HG03196 (cell line): ENCODE data around the gene MTA1.

Experiments used
- ATAC-seq: cut with Tn5 transposase; IDR thresholded peaks from one replicate; pipeline ENCODE4 v1.9.1; 2021; ENCODE audit not compliant: unreplicated experiment

Gene MTA1

DNA sequence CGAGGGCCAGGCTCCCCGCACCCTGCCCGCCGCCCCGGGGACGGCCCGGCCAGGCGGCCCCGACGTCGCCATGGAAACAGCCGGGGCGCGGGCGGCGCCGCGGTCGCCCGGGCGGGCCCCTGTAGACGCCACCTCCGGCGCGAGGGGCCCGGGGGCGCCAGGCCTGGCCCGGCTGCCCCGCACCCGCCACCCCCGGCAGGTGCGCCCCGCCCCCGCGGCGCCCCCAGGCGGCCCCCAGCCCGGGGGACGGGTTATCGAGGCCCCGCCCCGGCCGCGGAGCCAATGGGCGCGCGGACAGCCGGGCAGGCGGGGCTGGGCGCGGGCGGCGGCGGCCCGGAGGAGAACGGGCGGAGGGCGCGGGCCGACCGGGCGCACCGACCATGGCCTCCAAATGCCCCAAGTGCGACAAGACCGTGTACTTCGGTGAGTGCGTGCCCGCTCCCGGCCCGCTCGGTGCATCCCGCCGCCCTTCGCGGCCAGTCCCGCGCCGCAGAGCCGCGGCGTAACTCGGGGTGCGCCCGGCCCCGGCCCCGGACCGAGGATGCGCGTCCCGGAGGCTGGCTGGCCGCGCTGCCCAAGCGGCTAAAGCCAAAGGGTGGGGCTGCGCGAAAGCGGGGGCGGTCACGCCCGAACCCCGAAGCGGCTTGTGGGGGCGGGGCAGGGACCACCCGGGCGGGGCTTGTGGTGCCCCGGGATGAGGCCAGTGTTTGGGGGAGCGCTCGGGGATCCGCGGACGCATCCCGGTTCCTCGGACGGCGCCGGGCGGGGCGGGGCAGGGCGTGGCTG is 55.0 kb downstream of the MTA1 start, which contains the start of gene CRIP2:
TSS of gene CRIP2 (plus strand) at position 339 of the 786 bp plus-strand sequence. CDS start at position 381, 42 bp downstream.
- no peak for ATAC-seq

DNA sequence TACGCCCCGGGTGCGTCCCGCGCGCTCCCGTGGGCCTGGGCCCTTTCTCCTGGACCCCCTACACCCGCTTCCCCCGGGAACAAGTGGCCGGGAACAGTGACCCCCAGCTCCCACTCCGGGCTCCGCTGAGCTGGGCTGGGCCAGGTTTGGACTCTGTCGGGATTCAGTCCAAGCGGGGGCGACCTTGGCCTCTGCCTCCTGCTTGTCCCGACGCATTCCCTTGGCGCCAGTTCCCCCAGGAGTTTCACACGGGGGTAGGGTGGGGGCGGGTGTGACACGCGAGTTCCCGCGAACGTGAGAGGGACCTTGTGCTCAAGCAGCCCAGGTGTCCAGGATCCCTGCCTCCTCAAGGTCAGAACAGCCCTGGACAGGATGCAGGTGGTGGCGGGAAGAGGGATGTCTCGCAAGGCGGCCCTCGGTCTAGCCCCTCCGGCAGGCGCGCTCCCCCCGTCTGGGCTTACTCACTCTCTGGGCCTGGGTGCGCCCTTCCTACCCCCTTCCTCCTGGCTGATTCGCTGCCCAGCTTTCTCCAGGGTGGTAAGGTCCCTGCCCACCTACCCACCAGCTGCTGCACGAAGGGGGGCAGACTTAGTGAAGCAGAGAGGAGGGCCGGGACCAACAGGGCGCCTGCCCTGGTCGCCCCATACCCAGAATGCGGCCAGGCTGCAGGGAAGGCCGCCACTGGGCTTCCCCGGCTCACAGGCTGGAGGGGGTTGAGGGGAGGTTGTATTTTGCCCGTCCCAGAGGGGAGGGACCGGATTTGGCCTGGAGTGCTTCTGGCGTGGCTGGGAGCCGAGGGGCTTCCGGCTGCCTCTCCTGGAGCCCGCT is 55.9 kb downstream of the MTA1 start:
- no peak for ATAC-seq

DNA sequence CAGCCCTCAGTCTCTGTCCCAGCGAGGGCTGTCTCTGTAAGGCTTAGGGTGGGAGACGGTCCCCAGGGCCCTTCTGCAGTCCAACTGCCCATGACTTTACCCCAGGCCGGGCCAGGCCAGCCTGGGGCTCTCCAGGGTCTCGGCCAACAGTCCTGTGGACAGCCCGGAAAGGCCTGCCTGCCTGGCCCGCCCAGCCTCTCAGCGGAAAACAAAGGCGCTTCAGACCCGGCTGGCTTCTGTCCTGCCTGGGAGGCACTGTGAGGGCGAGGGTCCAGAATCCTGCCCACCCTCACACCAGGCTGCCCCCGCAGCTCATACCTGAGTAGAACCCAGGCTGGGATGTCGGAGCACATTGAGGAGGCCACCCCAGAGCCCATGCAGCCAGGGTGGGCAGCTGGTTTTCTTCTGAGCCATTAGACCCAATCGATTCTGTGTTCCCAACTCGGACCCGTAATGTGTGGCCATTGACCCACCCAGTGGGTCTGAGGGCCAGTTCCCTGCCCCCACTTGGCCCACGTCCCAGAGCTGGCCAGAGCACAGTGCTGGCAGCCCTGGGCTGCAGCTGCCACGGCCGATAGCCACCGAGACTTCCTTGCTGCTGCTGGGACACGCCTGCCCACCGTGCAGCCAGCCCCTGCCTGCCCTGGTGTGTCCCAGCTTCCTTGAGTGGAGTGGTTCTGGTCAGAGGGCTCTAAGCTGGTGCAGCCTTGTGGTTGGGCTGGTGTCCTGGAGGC is 56.6 kb downstream of the MTA1 start:
- ATAC-seq: no peak

DNA sequence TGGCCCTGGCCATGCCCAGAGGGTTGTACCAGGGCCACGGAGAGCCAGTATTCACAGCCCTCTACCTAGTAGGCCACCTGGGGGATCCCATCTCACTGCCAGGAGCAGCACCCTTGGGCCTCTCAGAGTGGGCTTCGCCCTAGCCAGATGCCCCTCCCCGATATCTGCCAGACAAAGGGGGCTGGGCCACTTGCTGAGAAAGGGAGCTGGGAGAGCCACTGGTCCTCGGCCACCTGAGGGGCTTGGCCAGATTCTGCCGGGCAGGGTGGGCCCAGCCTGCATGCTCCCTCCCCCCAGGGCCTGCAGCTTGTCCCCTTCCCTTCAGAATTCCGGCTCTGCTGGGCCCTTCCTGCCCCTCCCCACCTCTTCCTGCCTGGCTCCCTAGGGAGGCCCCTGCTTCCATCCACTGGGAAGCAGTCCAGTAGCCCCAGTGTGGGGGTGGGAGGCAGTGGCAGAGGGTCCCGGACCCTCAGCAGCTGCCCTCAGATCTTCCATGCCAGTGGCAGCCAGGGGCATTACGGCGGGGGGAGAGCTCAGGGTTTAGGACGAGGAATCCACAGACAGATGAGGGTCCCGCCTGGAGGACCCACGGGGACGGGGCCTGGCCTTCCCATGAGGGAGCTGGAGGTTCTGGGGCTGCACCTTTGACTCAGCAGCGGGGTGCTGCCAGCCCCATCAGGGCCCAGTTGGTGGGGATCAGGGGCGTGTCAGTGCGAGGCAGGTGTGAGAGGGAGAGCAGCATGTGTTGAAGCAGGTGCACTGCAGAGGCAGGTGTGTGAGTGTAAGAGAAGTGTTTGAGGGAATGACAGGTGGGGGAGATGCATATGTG is 57.4 kb downstream of the MTA1 start:
- ATAC-seq: no peak

DNA sequence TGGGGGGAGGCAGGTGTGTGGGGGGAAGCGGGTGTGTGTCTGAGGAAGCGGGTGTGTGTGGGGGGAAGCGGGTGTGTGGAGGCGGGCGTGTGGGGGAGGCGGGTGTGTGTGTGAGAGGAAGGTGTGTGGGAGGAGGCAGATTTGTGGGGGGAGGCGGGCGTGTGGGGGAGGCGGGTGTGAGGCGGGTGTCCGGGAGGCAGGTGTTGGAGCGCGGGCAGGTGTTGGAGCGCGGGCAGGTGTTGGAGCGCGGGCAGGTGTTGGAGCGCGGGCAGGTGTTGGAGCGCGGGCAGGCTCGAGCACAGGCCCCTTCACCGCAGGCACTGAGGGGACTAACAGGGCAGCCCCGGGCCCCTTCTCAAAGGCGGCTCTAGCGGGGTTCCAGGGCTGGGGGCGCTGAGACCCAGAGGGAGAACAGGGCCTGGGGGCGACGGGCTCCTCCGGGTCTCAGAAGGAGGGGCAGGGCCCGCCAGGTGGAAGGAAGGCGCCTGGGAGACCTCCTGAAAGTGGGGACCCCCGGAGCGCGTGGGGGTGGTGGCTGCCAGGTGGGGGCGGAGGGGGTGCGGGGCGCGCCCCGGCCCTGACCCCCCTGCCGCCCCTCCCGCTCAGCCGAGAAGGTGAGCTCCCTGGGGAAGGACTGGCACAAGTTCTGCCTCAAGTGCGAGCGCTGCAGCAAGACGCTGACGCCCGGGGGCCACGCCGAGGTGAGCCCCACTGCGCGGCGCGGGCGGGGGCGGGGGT is 58.2 kb downstream of the MTA1 start:
- ATAC-seq: no peak

DNA sequence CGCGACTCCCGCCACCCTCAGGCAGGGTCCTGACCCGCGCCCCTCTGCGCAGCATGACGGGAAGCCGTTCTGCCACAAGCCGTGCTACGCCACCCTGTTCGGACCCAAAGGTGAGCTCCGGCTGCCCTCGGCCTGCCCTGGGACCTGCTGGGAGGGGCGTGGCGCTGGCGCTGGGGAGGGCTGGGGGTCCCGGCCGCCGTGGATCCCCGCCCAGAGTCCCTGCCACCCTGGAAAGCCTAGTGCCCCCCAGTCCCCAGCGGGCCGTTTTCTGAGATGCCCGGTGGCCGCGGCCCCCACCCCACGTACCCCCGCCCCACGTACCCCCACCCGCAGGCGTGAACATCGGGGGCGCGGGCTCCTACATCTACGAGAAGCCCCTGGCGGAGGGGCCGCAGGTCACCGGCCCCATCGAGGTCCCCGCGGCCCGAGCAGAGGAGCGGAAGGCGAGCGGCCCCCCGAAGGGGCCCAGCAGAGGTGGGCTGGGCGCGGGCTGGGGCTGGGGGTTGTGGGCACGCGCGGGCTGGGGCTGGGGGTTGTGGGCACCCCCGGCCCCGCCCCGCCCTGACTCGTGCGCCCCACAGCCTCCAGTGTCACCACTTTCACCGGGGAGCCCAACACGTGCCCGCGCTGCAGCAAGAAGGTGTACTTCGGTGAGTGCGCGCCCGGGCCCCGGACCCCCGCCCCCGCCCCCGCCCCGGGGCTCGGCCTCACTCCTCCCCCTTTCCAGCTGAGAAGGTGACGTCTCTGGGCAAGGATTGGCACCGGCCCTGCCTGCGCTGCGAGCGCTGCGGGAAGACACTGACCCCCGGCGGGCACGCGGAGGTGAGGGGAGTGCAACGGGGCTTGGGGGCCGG is 59.0 kb downstream of the MTA1 start:
- no peak for ATAC-seq

DNA sequence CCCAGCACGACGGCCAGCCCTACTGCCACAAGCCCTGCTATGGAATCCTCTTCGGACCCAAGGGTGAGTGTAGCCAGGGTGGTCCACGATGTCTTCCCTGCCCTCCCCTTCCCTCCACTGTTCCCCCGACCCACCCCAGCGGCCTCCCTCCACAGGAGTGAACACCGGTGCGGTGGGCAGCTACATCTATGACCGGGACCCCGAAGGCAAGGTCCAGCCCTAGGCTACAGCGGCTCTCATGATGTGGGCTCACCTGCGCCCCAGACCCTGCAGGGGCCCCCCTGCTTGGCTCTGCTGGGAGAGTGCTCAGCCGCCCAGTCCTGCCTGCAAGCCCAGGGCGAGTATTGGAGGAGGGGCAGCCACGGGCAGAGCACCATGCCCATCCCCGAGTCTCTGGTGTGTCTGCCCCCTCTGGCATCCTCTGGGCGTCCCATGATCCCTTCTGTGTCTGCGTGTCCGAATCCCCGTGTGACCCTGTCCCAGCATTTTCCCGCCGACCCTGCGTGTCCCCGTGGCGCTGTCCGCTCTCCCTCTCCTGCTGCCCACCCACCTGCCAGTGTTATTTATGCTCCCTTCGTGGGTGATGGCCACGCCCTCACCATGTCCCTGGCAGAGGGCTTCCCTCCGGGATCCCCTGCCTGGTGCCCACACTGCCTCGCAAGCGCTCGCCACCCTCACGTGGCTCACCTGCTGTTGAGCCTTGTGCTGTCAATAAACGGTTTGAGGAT is 60.0 kb downstream of the MTA1 start:
- ATAC-seq: no peak

DNA sequence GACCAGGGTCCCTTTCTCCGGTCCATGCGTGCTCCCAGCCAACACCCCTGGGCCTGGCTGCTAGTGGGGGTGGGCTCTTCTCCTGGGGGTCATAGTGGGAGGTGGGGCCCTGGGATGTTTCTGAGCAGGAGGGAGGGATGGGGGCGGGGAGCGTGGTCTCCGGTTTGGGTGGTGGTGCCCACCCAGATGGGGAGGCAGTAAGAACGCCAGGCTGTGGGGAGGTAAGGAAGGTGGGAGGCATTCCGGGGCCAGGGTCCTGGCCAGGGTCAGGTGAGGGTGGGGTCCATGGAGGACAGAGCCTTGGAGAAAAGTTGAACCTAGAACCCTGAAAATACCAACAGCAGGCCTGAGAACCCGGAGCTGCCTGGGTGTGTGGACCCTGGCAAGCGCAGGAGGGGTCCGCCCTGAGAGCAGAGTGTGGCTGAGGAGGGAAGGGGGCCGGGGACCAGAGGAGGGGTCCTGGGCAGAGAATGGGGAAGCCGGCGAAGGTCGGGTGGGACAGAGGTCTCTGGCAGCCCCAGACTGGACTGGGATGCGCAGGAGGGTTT is 60.6 kb downstream of the MTA1 start:
- ATAC-seq: no peak

DNA sequence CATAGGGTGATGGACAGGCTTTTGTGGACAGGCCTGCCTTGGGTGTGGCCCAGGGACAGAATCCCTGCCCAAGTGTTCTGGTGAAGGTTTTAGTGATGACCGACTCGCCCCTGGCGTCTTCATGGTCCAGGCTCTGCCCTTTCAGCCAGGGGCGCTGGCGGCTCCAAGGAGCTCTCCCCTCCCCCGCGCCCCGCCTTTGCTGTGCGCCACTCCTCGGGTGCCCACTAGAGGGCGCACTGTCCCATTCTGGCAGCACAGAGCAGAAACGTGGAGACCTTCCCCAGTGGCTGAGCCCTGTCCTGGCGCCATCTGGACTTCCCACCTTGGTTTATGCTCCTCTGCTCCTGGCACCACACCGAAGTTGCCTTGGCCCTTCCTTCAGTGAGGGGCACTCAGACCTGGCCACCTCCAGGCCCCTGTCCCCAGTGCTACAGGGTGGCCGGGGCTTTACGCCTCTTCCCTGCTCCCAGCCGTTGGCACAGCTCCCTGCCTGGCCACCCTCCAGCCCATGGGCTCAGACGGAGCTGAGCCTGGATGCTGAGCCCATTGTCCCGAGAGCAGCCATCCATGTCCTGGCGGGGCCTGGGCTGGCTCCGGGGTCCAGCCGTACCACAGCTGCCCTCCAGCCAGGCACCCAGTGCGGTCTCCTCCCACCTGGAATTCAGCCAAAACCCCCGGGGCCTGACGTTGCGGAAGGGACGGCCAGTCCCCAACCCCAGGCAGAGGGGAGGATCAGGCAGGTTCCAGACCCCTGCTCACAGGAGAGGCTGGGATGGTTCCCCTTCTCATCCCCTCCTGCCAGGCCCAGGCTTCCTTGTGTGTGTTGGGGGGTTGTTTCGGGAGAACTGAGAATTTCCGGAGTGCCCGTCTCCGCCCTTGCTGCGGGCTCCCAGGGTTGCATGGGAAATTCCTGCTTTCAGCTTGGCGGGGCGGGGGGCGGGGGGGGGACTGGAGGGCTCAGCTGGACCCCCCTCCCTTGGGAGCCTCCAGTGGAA is 61.5 kb downstream of the MTA1 start:
- ATAC-seq: peak; percentile 44

DNA sequence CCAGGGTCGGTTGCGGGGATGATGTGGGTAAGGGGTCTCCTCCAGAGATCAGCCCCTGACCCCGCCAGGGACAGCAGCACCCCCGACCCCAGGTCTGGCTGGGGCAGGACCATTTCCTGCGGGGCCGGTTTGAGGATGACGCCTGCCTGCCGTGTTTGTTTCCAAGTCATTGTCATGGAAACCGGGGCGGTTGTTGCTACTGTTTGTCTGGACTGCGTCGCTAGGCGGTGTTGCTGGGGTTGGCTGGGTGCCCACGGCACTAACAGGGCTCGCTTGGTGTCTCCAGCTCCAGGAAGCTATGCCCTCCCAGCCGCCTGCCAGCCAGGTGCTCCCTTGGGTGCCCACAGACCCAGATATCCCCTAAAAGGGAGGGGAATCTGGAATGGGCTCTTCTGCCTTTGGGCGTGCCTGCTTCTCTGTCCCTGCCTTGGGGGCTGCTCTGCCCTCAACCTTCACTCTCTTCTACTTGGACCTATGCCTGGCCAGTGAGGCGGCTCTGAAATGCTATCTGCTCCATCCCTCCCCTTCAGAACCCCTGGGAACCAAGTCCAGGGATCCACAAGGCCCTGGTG is 62.3 kb downstream of the MTA1 start:
- ATAC-seq: peak; percentile 49

DNA sequence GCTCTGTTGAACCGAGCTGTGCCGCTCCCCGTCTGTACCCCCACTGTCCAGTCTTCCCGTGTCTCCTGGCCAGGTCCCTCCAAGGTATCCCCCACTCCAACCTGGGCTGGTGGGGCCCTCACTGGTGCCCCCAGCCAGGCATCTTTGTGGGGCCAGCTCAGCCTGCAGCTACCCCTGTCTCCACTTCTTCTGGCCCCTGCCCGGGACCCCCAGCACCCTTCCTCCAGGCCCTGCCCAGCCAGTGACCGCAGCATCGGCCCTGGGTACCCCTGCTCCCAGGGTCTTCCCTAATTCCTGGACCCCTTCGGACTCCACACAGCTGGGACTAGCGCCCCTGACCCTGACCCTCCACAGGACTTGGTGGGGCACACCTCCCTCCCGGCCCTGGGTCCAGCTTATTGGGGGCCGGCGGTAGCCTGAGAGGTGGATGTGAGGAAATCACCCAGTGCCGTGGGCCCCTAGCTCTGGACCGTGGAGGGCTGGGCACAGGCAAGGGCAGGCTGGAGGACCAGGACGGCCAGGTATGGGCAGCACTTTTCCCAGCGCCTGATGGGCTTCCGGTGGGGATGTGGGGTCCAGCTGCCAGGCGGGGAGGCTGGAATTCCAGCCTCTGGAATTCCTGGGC is 63.0 kb downstream of the MTA1 start:
- no peak for ATAC-seq

DNA sequence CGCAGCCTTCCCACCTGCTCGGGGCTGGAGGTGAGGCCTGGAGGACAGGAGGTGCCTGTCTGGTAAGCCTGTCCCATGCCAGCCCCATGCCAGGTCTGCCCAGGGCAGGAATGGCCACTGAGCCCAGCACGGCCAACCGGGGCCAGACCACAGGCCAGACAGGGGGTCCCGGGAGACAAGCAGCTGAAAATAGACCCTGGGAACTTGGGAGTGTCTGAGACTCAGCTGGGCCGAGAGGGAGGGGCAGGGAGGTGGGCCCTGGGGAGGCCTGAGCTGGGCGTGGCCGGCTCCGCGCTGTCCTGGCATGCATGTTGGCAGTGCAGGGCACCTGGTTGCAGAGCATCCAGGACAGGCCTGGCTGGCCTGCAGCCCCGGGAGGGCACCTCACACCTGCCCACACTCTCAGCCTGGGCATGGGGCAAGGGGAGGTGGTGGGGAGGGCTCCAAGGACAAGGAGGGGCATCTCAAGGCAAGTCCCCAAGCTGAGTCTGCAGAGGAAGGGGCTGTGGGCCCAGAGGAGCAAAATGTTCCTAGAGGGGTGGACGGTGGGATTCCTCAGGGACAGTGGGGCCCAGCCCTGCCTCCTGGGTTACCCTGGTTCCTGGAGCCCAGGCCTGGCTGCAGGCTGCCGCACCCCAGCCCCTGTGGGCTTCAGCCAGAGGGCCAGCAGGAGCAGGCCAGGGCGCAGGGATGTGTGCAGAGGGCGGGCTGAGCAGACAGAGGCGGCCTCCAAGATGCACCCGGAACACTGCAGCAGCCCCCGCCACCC is 63.9 kb downstream of the MTA1 start:
- no peak for ATAC-seq

DNA sequence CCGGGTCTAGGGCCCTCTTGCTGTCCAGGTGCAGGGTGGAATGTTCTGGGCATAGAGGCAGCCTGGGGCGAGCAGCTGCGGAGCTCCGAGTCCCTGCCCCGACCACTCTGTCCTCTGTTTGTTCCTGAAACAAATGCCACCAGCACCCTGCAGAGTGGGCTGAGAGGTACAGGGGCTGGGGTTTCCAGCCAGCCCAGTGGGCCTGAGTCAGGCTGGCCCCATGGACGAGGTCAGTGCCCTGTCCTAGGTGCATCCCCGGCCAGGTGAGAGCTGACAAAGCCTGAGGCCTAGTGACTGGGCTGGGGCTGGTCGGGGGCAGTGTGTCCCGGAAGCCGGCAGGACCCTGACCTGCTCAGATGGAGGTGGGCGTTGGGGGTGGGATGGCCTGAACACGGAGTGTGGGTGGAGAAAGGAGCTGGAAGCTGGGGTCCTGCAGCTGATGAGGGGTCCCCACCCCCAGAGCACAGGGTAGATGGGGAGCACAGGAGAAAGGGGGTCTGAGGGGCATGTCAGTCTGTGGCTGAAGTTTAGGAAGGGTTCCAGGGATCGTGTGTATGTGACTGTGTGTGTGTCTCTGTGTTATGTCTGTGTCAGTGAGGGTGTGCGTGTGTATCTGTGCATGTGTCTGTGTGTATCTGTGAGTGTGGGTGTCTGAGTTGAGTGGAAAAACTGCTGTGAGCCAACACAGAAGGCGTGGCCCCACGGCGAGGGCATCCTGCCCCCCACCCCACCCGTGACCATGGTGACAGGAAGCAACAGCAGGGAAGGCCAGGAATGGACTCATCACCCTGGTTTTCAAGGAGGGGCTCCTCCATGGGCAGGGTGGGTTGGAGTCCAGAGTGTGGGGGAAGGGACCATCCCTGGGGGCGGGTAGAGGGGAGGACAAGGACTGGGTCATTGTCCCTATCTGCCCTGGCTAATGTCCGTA is 64.7 kb downstream of the MTA1 start:
- ATAC-seq: no peak

DNA sequence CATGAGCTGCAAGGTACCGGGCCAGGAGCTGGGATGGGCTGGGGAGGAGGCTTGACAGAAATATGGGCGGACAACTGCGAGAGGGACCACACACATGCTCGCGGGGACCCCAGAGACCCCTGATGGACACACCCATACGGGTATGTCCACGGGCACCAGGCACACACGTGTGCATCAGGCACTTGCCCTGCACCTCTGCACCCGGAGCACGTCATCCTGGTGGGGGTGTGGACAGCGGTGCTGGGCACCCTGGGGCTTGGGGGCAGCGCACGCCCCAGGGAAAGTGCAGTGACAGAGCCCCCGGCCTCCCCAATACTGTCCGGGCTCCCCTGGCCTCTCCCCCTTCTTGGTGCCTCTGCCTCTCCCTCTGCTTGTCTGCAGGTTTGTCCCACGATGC is 65.4 kb downstream of the MTA1 start:
- no peak for ATAC-seq
